Stimulated activated naive CD8-positive, alpha-beta T cell treated with anti-CD3 and anti-CD28 coated beads, Interleukin-15, amount 100 ng/mL, for 72 hours (primary cell): ENCODE results near the gene TTPAL.
"Not testable (repeated sequence)": the region's sequence is repeated elsewhere in the genome, so short reads cannot be mapped to it uniquely, and the experiment has no call there.

Source experiments
- ATAC-seq: fragments of 150-1000 bp; cut with Tn5 transposase; 2 replicates; pipeline ENCODE4 v1.10.0; 2021; ENCODE audit warnings: mild to moderate bottlenecking, moderate library complexity
- DNase-seq, 2 donors: peaks; one replicate each; pipeline ENCODE4 v3.0.0; 2021 to 2022
- H3K27ac Mint-ChIP-seq, 2 donors: one replicate each; pipeline ENCODE4 v1.8.0; 2022; ENCODE audit warnings: mild to moderate bottlenecking in 2 of 2, mixed read lengths in 2 of 2, moderate library complexity in 2 of 2
- H3K27me3 Mint-ChIP-seq: one replicate; pipeline ENCODE4 v1.8.0; 2022; ENCODE audit warnings: mixed read lengths
- H3K4me1 Mint-ChIP-seq: one replicate; pipeline ENCODE4 v1.8.0; 2022; ENCODE audit warnings: mild to moderate bottlenecking, mixed read lengths
- H3K4me3 Mint-ChIP-seq, 2 donors: one replicate each; pipeline ENCODE4 v1.8.0; 2022; ENCODE audit warnings: mild to moderate bottlenecking in 2 of 2, mixed read lengths in 2 of 2, moderate library complexity in 1 of 2
- H3K9me3 Mint-ChIP-seq, 2 donors: one replicate each; pipeline ENCODE4 v1.8.0; 2022; ENCODE audit warnings: mixed read lengths in 2 of 2

Gene TTPAL

GRCh38 chr20:44454306-44454963 is 21.2 kb upstream of the TTPAL start:
- Mint-ChIP-seq H3K27me3 (no peaks in the 10 kb centered on the region), H3K27ac (no peak overlapping the region), H3K4me1 (no peaks in the 10 kb centered on the region), H3K4me3 (no peak overlapping the region), H3K9me3 (no peaks in the 10 kb centered on the region)
- ATAC-seq (no peak), DNase-seq (no peak)

DNA sequence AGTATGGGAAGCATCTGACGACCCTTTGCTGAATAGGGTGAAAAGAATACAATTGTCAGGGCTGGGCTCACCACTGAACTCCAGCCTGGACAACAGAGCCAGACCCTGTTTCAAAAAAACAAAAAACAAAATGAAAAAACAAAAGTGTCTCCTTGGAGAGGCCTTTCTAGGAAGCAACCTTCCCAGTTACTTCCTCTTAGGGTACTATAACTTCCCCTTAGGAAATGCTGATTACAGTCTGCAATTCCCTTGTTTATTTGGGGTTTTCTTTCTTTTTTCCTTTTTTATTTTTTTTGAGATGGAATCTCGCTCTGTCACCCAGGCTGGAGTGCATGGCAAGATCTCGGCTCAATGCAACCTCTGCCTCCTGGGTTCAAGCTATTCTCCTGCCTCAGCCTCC is 20.5 kb upstream of the TTPAL start:
- Mint-ChIP-seq H3K4me1 (no peaks in the 10 kb centered on the region), H3K27ac (no peak overlapping the region), H3K27me3 (no peaks in the 10 kb centered on the region), H3K4me3 (no peak overlapping the region), H3K9me3 (no peaks in the 10 kb centered on the region)
- ATAC-seq: no peak
- DNase-seq: no peak

- Mint-ChIP-seq H3K27me3 (no peaks in the 10 kb centered on the region), H3K4me1 (no peaks in the 10 kb centered on the region)
These were observed 19.1 kb upstream of the TTPAL start for GRCh38 chr20:44456611-44457010.

DNA sequence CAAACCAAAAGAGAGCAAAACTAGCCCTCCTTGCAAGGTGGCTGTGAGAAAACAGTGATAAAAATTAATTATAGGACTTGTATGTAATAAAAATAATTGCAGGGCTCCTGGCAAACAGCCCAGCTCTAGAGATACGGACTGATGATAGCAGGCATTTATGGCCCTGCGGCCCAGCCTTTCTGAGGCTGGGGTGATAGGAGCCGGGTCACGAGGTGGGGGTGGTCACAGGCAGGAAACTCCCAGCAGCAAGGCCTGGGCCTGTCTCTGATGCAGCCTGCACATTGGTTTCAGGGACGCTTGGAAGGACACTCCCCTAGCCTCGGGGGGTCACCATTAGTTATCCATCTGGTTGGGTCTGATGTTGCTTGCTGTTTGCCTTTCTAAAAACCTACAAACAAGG is 18.7 kb upstream of the TTPAL start:
- H3K4me1 Mint-ChIP-seq: no peaks in the 10 kb centered on the region
- no peak for DNase-seq
- H3K27me3 Mint-ChIP-seq: no peaks in the 10 kb centered on the region
- no peak overlapping the region for H3K27ac Mint-ChIP-seq
- H3K9me3 Mint-ChIP-seq: no peaks in the 10 kb centered on the region
- H3K4me3 Mint-ChIP-seq: no peak overlapping the region
- ATAC-seq: no peak

More at GRCh38 chr20:44456611-44457010, 19.1 kb upstream of the TTPAL start:
- Mint-ChIP-seq H3K9me3 (no peaks in the 10 kb centered on the region), H3K27ac (no peak overlapping the region), H3K4me3 (no peak overlapping the region)
- DNase-seq: no peak
- ATAC-seq: no peak

DNA sequence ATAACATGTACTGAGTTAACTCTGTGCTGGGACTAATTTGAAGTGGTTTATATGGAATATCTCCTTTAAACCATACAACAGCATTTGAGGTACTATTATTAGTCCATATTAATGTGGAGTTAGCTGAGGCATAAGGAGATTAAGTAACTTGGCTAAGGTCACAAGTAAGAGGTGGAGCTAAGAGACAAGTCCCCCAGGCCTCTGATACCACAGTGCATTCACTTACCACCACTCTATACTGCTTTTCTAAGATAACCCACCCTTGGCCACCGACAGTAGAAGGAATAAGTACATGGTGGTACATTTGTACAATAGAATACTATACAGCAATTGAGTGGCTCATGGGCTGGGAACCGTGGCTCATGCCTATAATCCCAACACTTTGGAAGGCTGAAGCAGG is 16.4 kb upstream of the TTPAL start:
- H3K9me3 Mint-ChIP-seq: no peaks in the 10 kb centered on the region
- no peak for ATAC-seq
- H3K4me1 Mint-ChIP-seq: no peaks in the 10 kb centered on the region
- no peak overlapping the region for H3K4me3 Mint-ChIP-seq
- no peak overlapping the region for H3K27ac Mint-ChIP-seq
- DNase-seq: no peak
- no peaks in the 10 kb centered on the region for H3K27me3 Mint-ChIP-seq

- no peak for DNase-seq
These were observed 14.9 kb upstream of the TTPAL start for GRCh38 chr20:44460795-44461141.

GRCh38 chr20:44461142-44461802 is 14.4 kb upstream of the TTPAL start:
- H3K27me3 Mint-ChIP-seq: no peaks in the 10 kb centered on the region
- no peak overlapping the region for H3K4me3 Mint-ChIP-seq
- DNase-seq: no peak
- no peaks in the 10 kb centered on the region for H3K4me1 Mint-ChIP-seq
- H3K9me3 Mint-ChIP-seq: no peaks in the 10 kb centered on the region
- no peak overlapping the region for H3K27ac Mint-ChIP-seq
- no peak for ATAC-seq

More at GRCh38 chr20:44460795-44461141, 14.9 kb upstream of the TTPAL start:
- no peak overlapping the region for H3K4me3 Mint-ChIP-seq
- no peaks in the 10 kb centered on the region for H3K4me1 Mint-ChIP-seq
- no peak overlapping the region for H3K27ac Mint-ChIP-seq
- H3K27me3 Mint-ChIP-seq: no peaks in the 10 kb centered on the region
- no peaks in the 10 kb centered on the region for H3K9me3 Mint-ChIP-seq
- no peak for ATAC-seq

- no peak overlapping the region for H3K4me3 Mint-ChIP-seq
- no peaks in the 10 kb centered on the region for H3K27me3 Mint-ChIP-seq
These were observed 13.9 kb upstream of the TTPAL start for GRCh38 chr20:44461803-44462174.

DNA sequence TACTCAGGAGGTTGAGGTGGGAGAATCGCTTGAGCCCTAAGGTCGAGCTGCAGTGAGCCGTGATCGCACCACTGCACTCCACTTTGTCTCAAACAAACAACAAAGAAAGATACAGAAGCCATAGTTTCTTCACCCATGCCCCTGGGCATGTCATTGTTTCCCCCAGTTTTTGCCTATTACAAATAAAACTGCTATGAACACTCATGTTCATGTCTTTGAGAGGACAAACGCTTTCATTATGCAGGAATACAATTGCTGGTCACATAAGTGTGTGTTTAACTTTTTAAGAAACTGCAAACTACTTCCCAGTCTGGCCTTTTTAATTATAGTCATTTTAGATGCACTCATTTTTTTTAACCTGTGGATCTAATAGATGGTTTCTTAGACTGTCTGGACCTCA is 12.2 kb upstream of the TTPAL start:
- no peak overlapping the region for H3K27ac Mint-ChIP-seq

More at GRCh38 chr20:44461803-44462174, 13.9 kb upstream of the TTPAL start:
- DNase-seq (no peak), ATAC-seq (no peak)
- no peaks in the 10 kb centered on the region for H3K9me3 Mint-ChIP-seq
- H3K4me1 Mint-ChIP-seq: no peaks in the 10 kb centered on the region
- H3K27ac Mint-ChIP-seq: peak overlapping the region in 1 of 2 donors; percentile 27

GRCh38 chr20:44464514-44464913 is 11.2 kb upstream of the TTPAL start:
- no peak overlapping the region for H3K27ac Mint-ChIP-seq
- H3K4me1 Mint-ChIP-seq: no peaks in the 10 kb centered on the region
- no peaks in the 10 kb centered on the region for H3K9me3 Mint-ChIP-seq
- ATAC-seq: no peak
- no peak for DNase-seq
- no peak overlapping the region for H3K4me3 Mint-ChIP-seq
- H3K27me3 Mint-ChIP-seq: no peaks in the 10 kb centered on the region

More for the DNA sequence above, 12.2 kb upstream of the TTPAL start:
- Mint-ChIP-seq H3K4me1 (no peaks in the 10 kb centered on the region), H3K9me3 (no peaks in the 10 kb centered on the region), H3K27me3 (no peaks in the 10 kb centered on the region), H3K4me3 (no peak overlapping the region)
- ATAC-seq: no peak
- DNase-seq: no peak

DNA sequence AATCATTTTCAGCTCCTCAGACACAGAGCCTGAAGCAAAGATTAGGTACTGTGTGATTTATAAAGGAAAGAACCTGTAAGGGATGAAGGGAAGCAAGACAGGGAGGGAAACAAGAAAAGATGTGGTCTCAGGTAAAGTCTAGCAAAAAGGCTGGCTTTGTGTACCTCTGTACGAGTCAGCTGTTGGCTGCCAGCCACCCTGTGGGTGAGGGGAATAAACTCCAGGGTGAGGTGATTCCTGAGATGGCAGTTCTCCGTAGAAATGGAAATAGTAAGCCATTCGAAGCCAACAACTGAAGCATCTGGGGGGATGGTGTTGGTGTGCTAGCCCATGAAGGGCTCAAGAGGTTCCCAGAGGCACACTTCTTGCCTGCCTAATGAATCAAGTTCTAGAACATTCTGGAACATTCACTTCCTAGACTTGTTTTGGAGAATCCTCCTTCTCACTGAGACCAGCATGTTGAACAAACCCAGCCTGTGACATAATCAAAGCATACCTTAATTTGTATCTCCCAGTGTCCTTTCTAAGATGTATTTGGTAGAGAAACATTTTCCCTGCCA is 10.6 kb upstream of the TTPAL start:
- no peak overlapping the region for H3K4me3 Mint-ChIP-seq
- H3K27ac Mint-ChIP-seq: no peak overlapping the region
- no peaks in the 10 kb centered on the region for H3K4me1 Mint-ChIP-seq
- DNase-seq (no peak), ATAC-seq (no peak)
- H3K9me3 Mint-ChIP-seq: no peaks in the 10 kb centered on the region
- H3K27me3 Mint-ChIP-seq: no peaks in the 10 kb centered on the region

- DNase-seq: no peak
- Mint-ChIP-seq H3K4me3 (no peak overlapping the region), H3K27me3 (no peaks in the 10 kb centered on the region)
These were observed 8.3 kb upstream of the TTPAL start for GRCh38 chr20:44467289-44467883.

GRCh38 chr20:44468044-44468782 is 7.5 kb upstream of the TTPAL start:
- Mint-ChIP-seq H3K4me1 (no peaks in the 10 kb centered on the region), H3K27ac (no peak overlapping the region), H3K27me3 (no peaks in the 10 kb centered on the region), H3K4me3 (no peak overlapping the region), H3K9me3 (no peaks in the 10 kb centered on the region)
- ATAC-seq (no peak), DNase-seq (no peak)

More at GRCh38 chr20:44467289-44467883, 8.3 kb upstream of the TTPAL start:
- ATAC-seq: no peak
- Mint-ChIP-seq H3K9me3 (no peaks in the 10 kb centered on the region), H3K27ac (no peak overlapping the region), H3K4me1 (no peaks in the 10 kb centered on the region)

DNA sequence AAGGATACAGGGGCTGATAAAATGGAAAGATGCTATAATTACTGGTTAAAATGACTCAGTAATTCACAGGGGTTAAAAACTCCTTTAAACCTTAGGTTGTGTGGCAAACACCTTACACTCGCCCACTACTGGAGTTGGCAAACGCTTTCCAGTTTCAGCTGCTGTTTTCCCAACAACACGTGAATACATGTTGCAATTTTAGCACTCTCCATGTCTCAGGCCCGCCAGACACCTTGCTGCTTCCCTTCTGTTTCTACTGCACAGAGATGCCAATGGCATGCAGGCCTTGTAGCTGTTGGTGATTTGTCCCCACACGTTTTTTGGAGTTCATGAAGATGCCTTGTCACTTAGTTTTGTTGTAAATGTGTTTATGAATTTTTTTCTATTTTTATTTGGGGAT is 5.3 kb upstream of the TTPAL start:
- DNase-seq (no peak), ATAC-seq (no peak)
- no peak overlapping the region for H3K4me3 Mint-ChIP-seq
- peaks cover 5% of the 10 kb centered on the region for H3K4me1 Mint-ChIP-seq
- H3K9me3 Mint-ChIP-seq: no peaks in the 10 kb centered on the region
- no peak overlapping the region for H3K27ac Mint-ChIP-seq
- H3K27me3 Mint-ChIP-seq: no peaks in the 10 kb centered on the region

- no peak for ATAC-seq
- Mint-ChIP-seq H3K9me3 (no peaks in the 10 kb centered on the region), H3K27me3 (no peaks in the 10 kb centered on the region), H3K4me3 (no peak overlapping the region), H3K4me1 (peaks cover 16% of the 10 kb centered on the region), H3K27ac (no peak overlapping the region)
- DNase-seq: no peak
These were observed 4.2 kb upstream of the TTPAL start for GRCh38 chr20:44471481-44471882.

DNA sequence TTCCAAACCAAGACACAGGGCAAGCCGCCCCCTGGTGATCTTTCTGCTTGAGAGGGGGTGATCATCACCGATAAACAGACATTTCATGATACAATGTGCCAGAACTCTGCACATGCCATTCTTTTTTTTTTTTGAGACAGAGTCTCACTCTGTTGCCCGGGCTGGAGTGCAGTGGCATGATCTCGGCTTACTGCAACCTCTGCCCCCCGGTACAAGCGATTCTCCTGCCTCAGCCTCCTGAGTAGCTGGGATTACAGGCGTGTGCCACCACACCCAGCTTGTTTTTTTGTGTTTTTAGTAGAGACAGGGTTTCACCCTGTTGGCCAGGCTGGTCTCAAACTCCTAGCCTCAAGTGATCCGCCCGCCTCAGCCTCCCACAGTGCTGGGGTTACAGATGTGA is 3.4 kb upstream of the TTPAL start:
- not testable (repeated sequence) for ATAC-seq, H3K27me3 Mint-ChIP-seq, H3K9me3 Mint-ChIP-seq, DNase-seq, H3K4me3 Mint-ChIP-seq, H3K27ac Mint-ChIP-seq
- peaks cover 24% of the 10 kb centered on the region for H3K4me1 Mint-ChIP-seq
